ENCODE measurements around the gene RABGGTA. TPM values are rescaled to one million over a fixed set of nuclear protein-coding genes. Genes with fewer than 3 reads are reported as not detected.
"Not testable (repeated sequence)": the region's sequence is repeated elsewhere in the genome, so short reads cannot be mapped to it uniquely, and the experiment has no call there.

RABGGTA gene
- polyA plus RNA-seq, 1 experiment = 52.5 TPM

DNA sequence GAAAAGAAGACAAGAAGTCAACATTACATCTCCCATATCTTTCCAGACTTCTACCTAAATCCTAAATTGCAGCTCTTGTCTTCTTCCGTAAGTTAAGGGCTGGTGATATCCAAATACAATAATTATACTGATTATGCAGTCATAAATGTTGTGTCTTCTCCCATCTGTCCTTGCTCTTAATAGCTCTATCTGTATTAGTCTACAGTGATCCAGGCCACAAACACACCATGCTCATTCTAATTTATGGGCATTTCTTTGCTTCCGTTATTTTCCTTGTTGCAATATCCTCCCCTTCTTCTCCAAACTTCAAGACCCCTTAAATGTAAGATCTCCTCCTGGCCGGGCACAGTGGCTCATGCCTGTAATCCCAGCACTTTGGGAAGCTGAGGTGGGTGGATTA lies 51.9 kb downstream of the RABGGTA start:
- no peak for DNase-seq (ENCODE audit: low read depth)
- no peak for TF ChIP-seq CTCF (IDR thresholded peaks at IDR 0.05; ENCODE audit: insufficient read depth, low read depth, low read length)
- CTCF ChIA-PET = interaction anchor here (0.8 to 1.6 kb wide), 4 partner anchors 23 to 138 kb away, joined by 3 to 5 read pairs (median 4); partner anchors contain the start of genes IRF9 and TINF2
- no peak overlapping the region for H3K4me3 ChIP-seq (ENCODE audit: low read depth, low read length)
- no peaks in the 10 kb centered on the region for H3K27me3 ChIP-seq (ENCODE audit: control insufficient read depth, insufficient read depth, low read length)
- POLR2A ChIA-PET = interaction anchor here (0.6 kb wide), 1 partner anchor 46 kb away, joined by 6 read pairs; no protein-coding TSS in a partner anchor
- H3K36me3 ChIP-seq (ENCODE audit: control insufficient read depth, insufficient read depth, low read length) = peaks cover 5% of the 10 kb centered on the region

- Histone ChIP-seq H3K36me3 (ENCODE audit: control insufficient read depth, insufficient read depth, low read length) (peaks cover 5% of the 10 kb centered on the region), H3K4me3 (ENCODE audit: low read depth, low read length) (no peak overlapping the region), H3K27me3 (ENCODE audit: control insufficient read depth, insufficient read depth, low read length) (no peaks in the 10 kb centered on the region)
- no peak for TF ChIP-seq CTCF (IDR thresholded peaks at IDR 0.05; ENCODE audit: insufficient read depth, low read depth, low read length)
- POLR2A ChIA-PET = interaction anchor here (0.6 kb wide), 1 partner anchor 46 kb away, joined by 6 read pairs; no protein-coding TSS in a partner anchor
- CTCF ChIA-PET = interaction anchor here (1.1 to 1.2 kb wide), 2 partner anchors 23 to 138 kb away, joined by 3 to 5 read pairs; partner anchors contain the start of gene TINF2
- no peak for DNase-seq (ENCODE audit: low read depth)
These were observed 52.3 kb downstream of the RABGGTA start for GRCh38 chr14:24219080-24219479.

GRCh38 chr14:24216876-24217275 lies 54.5 kb downstream of the RABGGTA start:
- CTCF ChIA-PET = interaction anchor here (0.8 to 2.0 kb wide), 4 partner anchors 11 to 90 kb away, joined by 3 to 8 read pairs (median 3); no protein-coding TSS in a partner anchor
- POLR2A ChIA-PET = not testable (repeated sequence)

DNA sequence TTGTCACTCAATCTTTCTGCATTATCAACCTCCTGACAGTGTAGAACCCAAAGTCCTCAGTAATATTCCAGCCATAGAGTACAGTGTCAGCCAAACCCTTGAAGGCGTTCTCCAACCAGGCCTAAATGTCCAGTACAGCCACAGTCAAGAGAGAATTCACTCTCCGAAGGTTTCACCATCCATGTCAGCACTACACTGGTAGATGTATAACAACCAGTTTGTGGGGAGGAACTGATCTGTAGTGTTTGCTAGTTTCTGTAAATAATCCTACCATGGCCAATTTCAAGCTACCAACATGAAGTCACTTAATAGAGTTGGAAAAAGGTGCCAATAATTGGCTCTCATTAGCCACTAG lies 55.1 kb downstream of the RABGGTA start:
- no peak for TF ChIP-seq CTCF (IDR thresholded peaks at IDR 0.05; ENCODE audit: insufficient read depth, low read depth, low read length)
- H3K4me3 ChIP-seq (ENCODE audit: low read depth, low read length) = peak overlapping the region; percentile 64
- DNase-seq (ENCODE audit: low read depth) = no peak
- H3K27me3 ChIP-seq (ENCODE audit: control insufficient read depth, insufficient read depth, low read length) = no peaks in the 10 kb centered on the region
- H3K36me3 ChIP-seq (ENCODE audit: control insufficient read depth, insufficient read depth, low read length) = peaks cover 7% of the 10 kb centered on the region
- CTCF ChIA-PET = interaction anchor here (0.8 to 2.0 kb wide), 11 partner anchors 8 to 215 kb away, joined by 3 to 12 read pairs (median 4); partner anchors contain the start of genes DHRS1, IRF9, NOP9 and TINF2
- POLR2A ChIA-PET = no interaction called here

More at GRCh38 chr14:24216876-24217275, 54.5 kb downstream of the RABGGTA start:
- not testable (repeated sequence) for H3K27me3 ChIP-seq (ENCODE audit: control insufficient read depth, insufficient read depth, low read length); DNase-seq (ENCODE audit: low read depth); H3K36me3 ChIP-seq (ENCODE audit: control insufficient read depth, insufficient read depth, low read length); H3K4me3 ChIP-seq (ENCODE audit: low read depth, low read length)

Small RNA genes within 50 kb of the gene (small RNA-seq; reads per million reads assigned to genes)
- not detected for gene MDP1 (ENCODE audit: insufficient read length, low read depth, low replicate concordance)

Other genes with a start within 250 kb of the RABGGTA start
- gene CARMIL3, start 219.6 kb downstream of the RABGGTA start, polyA plus RNA-seq (2011; rRNA removed) = 0.02 and 0.04 TPM in 2 replicates
- not detected in 2 replicates for gene CPNE6, start 200.0 kb downstream of the RABGGTA start, polyA plus RNA-seq (2011; rRNA removed)
- gene PCK2, start 177.3 kb downstream of the RABGGTA start, polyA plus RNA-seq (2011; rRNA removed) = 141 and 227 TPM in 2 replicates
- 41.5 and 50.0 TPM in 2 replicates for gene DCAF11, start 156.8 kb downstream of the RABGGTA start, polyA plus RNA-seq (2011; rRNA removed)
- 0.59 and 0.91 TPM in 2 replicates for gene NRL, start 156.6 kb downstream of the RABGGTA start, polyA plus RNA-seq (2011; rRNA removed)
- 0.10 and 0.23 TPM in 2 replicates for gene FITM1, start 140.9 kb downstream of the RABGGTA start, polyA plus RNA-seq (2011; rRNA removed)
- gene PSME1, start 135.4 kb downstream of the RABGGTA start, polyA plus RNA-seq (2011; rRNA removed) = 48.9 and 106 TPM in 2 replicates
- gene EMC9, start 130.0 kb downstream of the RABGGTA start, polyA plus RNA-seq (2011; rRNA removed) = 6.9 and 13.3 TPM in 2 replicates
- gene PSME2, start 125.0 kb downstream of the RABGGTA start, polyA plus RNA-seq (2011; rRNA removed) = 165 and 178 TPM in 2 replicates
- gene RNF31, start 124.1 kb downstream of the RABGGTA start, polyA plus RNA-seq (2011; rRNA removed) = 8.2 and 12.4 TPM in 2 replicates
- gene IRF9, start 110.3 kb downstream of the RABGGTA start, polyA plus RNA-seq (2011; rRNA removed) = 84.8 and 107 TPM in 2 replicates
- 2.7 and 5.5 TPM in 2 replicates for gene REC8, start 99.5 kb downstream of the RABGGTA start, polyA plus RNA-seq (2011; rRNA removed)
- 11.5 and 26.8 TPM in 2 replicates for gene IPO4, start 82.8 kb downstream of the RABGGTA start, polyA plus RNA-seq (2011; rRNA removed)
- 50.5 and 59.2 TPM in 2 replicates for gene TM9SF1, start 76.2 kb downstream of the RABGGTA start, polyA plus RNA-seq (2011; rRNA removed)
- not detected in 2 replicates for gene TSSK4, start 65.9 kb downstream of the RABGGTA start, polyA plus RNA-seq (2011; rRNA removed)
- 36.3 and 52.1 TPM in 2 replicates for gene CHMP4A, start 58.1 kb downstream of the RABGGTA start, polyA plus RNA-seq (2011; rRNA removed)
- gene MDP1, start 55.5 kb downstream of the RABGGTA start, polyA plus RNA-seq (2011; rRNA removed) = 16.3 and 19.3 TPM in 2 replicates
- 242 and 329 TPM in 2 replicates for gene NEDD8, start 39.2 kb downstream of the RABGGTA start, polyA plus RNA-seq (2011; rRNA removed)
- 103 and 116 TPM in 2 replicates for gene GMPR2, start 38.7 kb downstream of the RABGGTA start, polyA plus RNA-seq (2011; rRNA removed)
- gene TINF2, start 29.0 kb downstream of the RABGGTA start, polyA plus RNA-seq (2011; rRNA removed) = 37.2 and 41.7 TPM in 2 replicates
- 0.97 and 2.9 TPM in 2 replicates for gene TGM1, start 8.4 kb downstream of the RABGGTA start, polyA plus RNA-seq (2011; rRNA removed)
- gene DHRS1, start 28.2 kb upstream of the RABGGTA start, polyA plus RNA-seq (2011; rRNA removed) = 40.5 and 57.1 TPM in 2 replicates
- gene NOP9, start 28.3 kb upstream of the RABGGTA start, polyA plus RNA-seq (2011; rRNA removed) = 13.9 and 16.3 TPM in 2 replicates
- gene CIDEB, start 36.4 kb upstream of the RABGGTA start, polyA plus RNA-seq (2011; rRNA removed) = 0.63 and 0.98 TPM in 2 replicates
- gene LTB4R2, start 38.5 kb upstream of the RABGGTA start, polyA plus RNA-seq (2011; rRNA removed) = 0.98 and 1.6 TPM in 2 replicates
- 2.5 and 2.6 TPM in 2 replicates for gene LTB4R, start 39.9 kb upstream of the RABGGTA start, polyA plus RNA-seq (2011; rRNA removed)
- 4.1 and 6.8 TPM in 2 replicates for gene ADCY4, start 63.5 kb upstream of the RABGGTA start, polyA plus RNA-seq (2011; rRNA removed)
- 4.3 and 4.4 TPM in 2 replicates for gene RIPK3, start 68.4 kb upstream of the RABGGTA start, polyA plus RNA-seq (2011; rRNA removed)
- 95.8 and 151 TPM in 2 replicates for gene NFATC4, start 96.6 kb upstream of the RABGGTA start, polyA plus RNA-seq (2011; rRNA removed)
- gene NYNRIN, start 127.4 kb upstream of the RABGGTA start, polyA plus RNA-seq (2011; rRNA removed) = 7.2 and 10.1 TPM in 2 replicates
- gene CBLN3, start 158.1 kb upstream of the RABGGTA start, polyA plus RNA-seq (2011; rRNA removed) = 6.7 and 8.6 TPM in 2 replicates
- gene KHNYN, start 158.4 kb upstream of the RABGGTA start, polyA plus RNA-seq (2011; rRNA removed) = 18.9 and 19.7 TPM in 2 replicates
- gene SDR39U1, start 171.2 kb upstream of the RABGGTA start, polyA plus RNA-seq (2011; rRNA removed) = 28.9 and 43.4 TPM in 2 replicates
- not detected in 2 replicates for gene CMA1, start 236.7 kb upstream of the RABGGTA start, polyA plus RNA-seq (2011; rRNA removed)